ENCODE results near the gene DCAF15.

Gene DCAF15

DNA sequence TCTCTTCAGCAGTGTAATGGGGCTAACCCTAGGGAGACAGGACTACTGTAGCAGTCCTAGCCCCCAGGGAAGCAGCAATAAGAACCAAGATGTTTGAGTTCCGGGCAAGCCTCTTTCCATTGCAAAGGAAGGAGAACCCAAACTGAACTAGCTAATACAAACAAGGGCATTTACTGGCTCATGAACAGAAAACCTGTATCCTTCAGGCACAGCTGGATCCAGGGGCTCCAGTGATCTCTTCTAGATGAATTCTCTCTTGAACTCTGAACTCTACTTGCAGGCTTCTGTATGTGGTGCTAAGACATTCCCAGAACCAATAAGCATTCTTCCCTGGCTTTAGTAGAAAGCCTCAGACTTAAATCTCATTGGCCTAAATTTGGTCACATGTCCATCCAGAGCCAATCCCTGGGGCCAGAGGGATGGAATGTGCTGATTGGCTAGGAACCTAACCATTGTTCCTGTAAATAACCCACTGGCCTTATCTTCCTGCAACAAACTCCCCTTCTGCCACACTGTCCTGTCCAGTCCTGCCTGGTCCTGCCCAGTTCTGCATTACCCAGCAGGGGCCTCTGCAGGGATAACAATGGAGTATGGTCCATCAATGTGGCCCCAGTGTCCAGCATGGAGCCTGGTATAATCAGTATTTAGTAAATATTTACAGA lies 10.2 kb upstream of the DCAF15 start:
- Mint-ChIP-seq H3K27ac (no peak overlapping the region), H3K9me3 (no peaks in the 10 kb centered on the region), H3K4me1 (no peaks in the 10 kb centered on the region), H3K4me3 (no peak overlapping the region), H3K27me3 (peaks cover 7% of the 10 kb centered on the region)
- DNase-seq (no peak), ATAC-seq (no peak)

DNA sequence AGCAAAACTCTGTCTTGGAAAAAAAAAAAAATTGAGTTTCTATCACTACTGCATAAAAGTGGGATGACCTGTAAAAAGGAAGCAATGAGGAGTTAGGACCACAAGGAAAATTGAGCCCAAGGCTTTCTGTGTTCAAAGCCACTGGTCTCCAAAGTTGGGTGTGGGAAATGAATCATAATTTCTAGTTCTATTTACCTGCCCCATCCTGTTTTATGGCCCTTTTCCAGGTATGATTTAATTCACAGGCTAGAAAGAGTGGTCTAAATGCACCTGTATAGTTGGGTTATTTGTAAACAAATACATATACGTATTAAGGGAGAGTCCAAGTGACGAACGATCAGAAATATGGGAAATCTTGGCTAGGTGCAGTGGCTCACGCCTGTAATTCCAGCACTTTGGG lies 5.9 kb upstream of the DCAF15 start:
- H3K9me3 Mint-ChIP-seq: no peaks in the 10 kb centered on the region
- no peak overlapping the region for H3K4me3 Mint-ChIP-seq
- DNase-seq: no peak
- no peak for ATAC-seq
- H3K27ac Mint-ChIP-seq: no peak overlapping the region
- no peaks in the 10 kb centered on the region for H3K27me3 Mint-ChIP-seq
- peaks cover under 1% of the 10 kb centered on the region for H3K4me1 Mint-ChIP-seq

DNA sequence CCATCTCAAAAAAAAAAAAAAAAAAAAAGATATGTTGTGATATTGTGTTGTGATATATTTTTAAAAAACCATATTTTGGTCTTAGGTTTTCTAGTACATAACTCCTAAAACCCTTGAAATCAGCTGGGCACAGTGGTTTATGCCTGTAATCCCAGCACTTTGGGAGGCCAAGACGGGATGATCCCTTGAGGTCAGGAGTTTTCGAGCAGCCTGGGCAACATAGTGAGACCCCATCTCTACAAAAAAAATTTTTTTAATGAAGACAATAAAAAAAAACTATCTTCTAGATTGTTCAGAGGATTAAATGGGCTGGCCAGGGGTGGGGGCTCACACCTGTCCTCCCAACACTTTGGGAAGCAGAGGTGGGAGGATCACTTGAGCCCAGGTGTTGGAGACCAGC lies 1.3 kb upstream of the DCAF15 start:
- H3K4me3 Mint-ChIP-seq: no peak overlapping the region
- H3K9me3 Mint-ChIP-seq: no peaks in the 10 kb centered on the region
- peaks cover 27% of the 10 kb centered on the region for H3K4me1 Mint-ChIP-seq
- no peak for ATAC-seq
- no peak overlapping the region for H3K27ac Mint-ChIP-seq
- no peak for DNase-seq
- H3K27me3 Mint-ChIP-seq: no peaks in the 10 kb centered on the region

DNA sequence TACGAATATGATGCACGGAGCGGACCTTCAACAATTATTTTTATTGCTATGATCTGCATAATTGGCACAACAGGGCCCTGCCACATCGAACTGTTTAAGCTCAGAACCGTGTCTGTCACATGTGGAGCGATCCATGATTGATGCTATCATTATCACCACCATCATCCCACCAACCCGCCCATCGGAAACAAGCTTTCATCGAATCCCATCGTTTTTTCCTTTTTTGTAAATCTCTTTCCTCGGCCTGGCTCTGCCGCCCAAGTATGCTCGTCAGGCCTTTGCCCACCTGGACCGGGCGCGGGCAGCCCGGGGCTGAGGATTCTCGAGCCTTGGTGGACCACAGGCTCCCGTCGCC lies 533 bp upstream of the DCAF15 start:
- H3K4me1 Mint-ChIP-seq: peaks cover 27% of the 10 kb centered on the region
- peak overlapping the region; percentile 100 for H3K4me3 Mint-ChIP-seq
- no peaks in the 10 kb centered on the region for H3K27me3 Mint-ChIP-seq
- no peaks in the 10 kb centered on the region for H3K9me3 Mint-ChIP-seq
- peak overlapping the region; percentile 98 to 99 for H3K27ac Mint-ChIP-seq
- DNase-seq: no peak
- peak; percentile 31 for ATAC-seq

DNA sequence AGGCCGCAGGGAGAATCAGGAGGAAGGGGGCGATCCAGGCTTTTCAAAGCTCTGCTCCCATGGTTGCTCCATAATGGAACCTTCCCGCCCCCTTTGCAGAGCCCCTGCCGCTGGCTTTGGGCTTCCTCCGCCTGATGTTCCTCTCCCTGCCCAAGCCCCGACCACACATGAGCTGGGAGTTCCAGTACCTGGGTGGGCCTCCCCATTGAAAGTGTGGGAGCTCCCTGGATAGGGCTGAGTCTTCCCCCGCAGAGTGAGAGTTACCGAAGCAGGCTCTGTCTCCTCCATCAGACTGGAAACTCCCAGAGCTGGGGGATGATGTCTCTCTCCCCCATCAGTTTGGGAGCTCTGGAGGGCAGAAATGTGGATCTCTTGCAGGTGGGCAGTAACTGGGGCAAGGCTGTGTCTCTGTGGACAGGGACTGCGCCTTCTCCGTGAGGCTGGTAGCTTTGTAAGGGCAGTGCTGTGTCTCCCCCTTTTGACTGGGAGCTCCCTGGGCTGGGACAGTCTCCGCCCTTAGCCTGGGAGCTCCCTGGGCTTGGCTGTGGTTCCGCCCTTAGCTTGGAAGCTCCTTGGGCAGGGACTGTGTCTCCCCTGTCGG lies 722 bp downstream of the DCAF15 start:
- no peaks in the 10 kb centered on the region for H3K9me3 Mint-ChIP-seq
- H3K4me3 Mint-ChIP-seq: peak overlapping the region; percentile 87 to 100

DNA sequence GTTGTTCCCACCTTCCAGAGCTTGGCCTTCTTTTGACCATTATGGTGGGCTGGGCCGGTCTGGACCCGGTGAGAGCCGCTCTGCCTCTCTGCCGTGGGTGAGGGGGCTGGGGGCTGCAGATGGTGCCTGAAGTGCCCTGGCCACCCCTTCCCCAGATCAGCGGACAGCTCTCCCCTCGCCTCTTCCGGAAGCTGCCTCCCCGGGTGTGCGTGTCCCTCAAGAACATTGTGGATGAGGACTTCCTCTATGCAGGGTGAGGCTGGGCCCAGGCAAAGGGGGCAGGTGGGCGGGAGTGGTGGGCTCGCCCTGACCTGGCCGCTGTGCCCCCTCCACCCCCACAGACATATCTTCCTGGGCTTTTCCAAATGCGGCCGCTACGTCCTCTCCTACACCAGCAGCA lies 1.9 kb downstream of the DCAF15 start:
- DNase-seq (no peak), ATAC-seq (no peak)
- H3K4me3 Mint-ChIP-seq: peak overlapping the region; percentile 87 to 100
- no peak overlapping the region for H3K27ac Mint-ChIP-seq
- H3K27me3 Mint-ChIP-seq: no peaks in the 10 kb centered on the region
- peaks cover 31% of the 10 kb centered on the region for H3K4me1 Mint-ChIP-seq
- H3K9me3 Mint-ChIP-seq: no peaks in the 10 kb centered on the region

More for the DNA sequence above, 722 bp downstream of the DCAF15 start:
- peak overlapping the region; percentile 89 to 96 for H3K27ac Mint-ChIP-seq
- DNase-seq (no peak), ATAC-seq (no peak)
- no peaks in the 10 kb centered on the region for H3K27me3 Mint-ChIP-seq
- H3K4me1 Mint-ChIP-seq: peaks cover 27% of the 10 kb centered on the region

DNA sequence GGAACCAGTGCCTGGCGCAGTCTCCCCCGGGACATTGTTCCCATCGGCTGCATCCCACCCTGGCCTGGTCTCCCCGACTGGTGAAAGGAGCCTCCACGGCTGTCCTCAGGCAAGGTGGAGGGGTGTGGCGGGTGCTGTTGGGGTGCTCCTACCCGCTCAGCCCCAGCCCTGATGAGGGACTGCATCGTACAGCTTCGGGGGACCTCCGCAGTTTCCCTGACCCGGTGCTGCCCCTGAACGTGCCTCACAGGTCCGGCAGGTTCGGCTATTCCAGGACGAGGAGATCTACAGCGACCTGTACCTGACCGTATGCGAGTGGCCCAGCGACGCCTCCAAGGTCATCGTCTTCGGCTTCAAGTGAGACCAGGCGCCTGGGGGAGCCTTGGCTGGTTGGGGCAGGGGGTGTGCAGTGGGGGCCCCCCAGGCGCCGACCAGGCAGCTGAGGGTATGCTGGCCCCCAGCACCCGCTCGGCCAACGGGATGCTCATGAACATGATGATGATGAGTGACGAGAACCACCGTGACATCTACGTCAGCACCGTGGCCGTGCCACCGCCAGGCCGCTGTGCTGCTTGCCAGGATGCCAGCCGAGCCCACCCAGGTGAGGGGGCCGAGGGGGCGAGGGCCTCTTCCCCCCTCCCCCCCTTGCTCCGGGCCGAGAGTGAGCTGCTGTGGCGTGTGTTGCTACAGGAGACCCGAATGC lies 3.5 kb downstream of the DCAF15 start:
- H3K4me3 Mint-ChIP-seq: no peak overlapping the region
- no peaks in the 10 kb centered on the region for H3K9me3 Mint-ChIP-seq
- ATAC-seq (no peak), DNase-seq (no peak)
- peaks cover 39% of the 10 kb centered on the region for H3K4me1 Mint-ChIP-seq
- no peaks in the 10 kb centered on the region for H3K27me3 Mint-ChIP-seq
- no peak overlapping the region for H3K27ac Mint-ChIP-seq

DNA sequence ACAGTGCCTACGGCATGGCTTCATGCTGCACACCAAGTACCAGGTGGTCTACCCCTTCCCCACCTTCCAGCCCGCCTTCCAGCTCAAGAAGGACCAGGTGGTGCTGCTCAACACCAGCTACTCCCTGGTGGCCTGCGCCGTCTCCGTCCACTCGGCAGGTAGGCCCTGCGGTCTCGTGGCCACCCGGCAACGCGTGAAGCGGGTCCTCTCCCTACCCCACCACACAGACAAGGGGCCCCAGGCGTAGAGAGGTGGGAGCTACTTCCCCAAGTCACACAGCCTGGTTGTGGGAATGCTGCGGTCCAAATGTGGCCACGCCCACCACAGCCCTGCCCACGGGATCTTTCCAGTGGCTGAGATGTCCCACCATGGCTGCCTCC lies 4.0 kb downstream of the DCAF15 start:
- peaks cover 39% of the 10 kb centered on the region for H3K4me1 Mint-ChIP-seq
- no peak overlapping the region for H3K4me3 Mint-ChIP-seq
- no peaks in the 10 kb centered on the region for H3K9me3 Mint-ChIP-seq
- H3K27ac Mint-ChIP-seq: no peak overlapping the region
- H3K27me3 Mint-ChIP-seq: no peaks in the 10 kb centered on the region
- no peak for ATAC-seq
- DNase-seq: no peak

DNA sequence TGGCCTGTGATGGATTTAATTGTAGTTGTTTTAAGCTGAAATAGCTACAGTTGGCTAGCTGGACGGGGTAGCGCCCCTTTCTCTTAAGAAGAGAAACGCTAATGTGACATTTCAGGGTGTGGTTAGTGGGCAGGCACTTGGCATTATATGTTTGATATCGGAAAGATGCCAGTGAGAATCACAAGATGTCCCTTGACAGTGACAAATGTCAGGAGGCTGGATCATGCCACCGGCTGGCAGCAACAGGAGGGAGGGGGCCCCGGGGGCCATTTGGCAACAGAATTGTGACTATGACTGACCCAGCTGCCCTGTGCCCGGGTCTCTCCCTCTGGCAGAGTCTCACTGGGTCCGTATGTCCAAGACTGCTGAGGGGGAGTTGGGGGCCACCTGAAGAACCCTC lies 4.7 kb downstream of the DCAF15 start:
- ATAC-seq: no peak
- Mint-ChIP-seq H3K27ac (peak overlapping the region; percentile 46 to 89), H3K4me1 (peaks cover 32% of the 10 kb centered on the region), H3K27me3 (no peaks in the 10 kb centered on the region), H3K9me3 (no peaks in the 10 kb centered on the region), H3K4me3 (no peak overlapping the region)
- DNase-seq: no peak

DNA sequence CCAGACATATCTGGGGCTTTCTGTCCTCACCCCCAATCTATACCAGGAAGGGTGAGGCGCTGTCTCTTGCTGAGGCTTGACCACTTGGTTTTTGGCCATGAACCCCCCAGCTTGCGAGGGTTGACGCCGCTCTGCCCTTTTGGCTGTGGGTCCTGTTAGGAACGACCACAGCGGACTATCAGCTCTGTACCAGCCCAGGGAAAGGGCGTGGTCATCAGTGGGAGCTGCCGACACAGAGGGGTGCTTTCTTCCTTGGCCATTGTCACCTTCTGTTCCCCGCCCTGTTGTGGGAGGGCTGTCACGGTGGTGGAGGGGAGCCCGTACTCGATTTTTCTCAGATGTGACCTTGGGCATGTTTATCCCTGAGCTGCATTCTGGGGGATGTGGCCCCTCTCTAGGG lies 5.7 kb downstream of the DCAF15 start:
- H3K9me3 Mint-ChIP-seq: no peaks in the 10 kb centered on the region
- H3K4me1 Mint-ChIP-seq: peaks cover 29% of the 10 kb centered on the region
- no peak overlapping the region for H3K4me3 Mint-ChIP-seq
- no peak for DNase-seq
- no peaks in the 10 kb centered on the region for H3K27me3 Mint-ChIP-seq
- ATAC-seq: no peak
- peak overlapping the region in 1 of 2 donors; percentile 63 for H3K27ac Mint-ChIP-seq

DNA sequence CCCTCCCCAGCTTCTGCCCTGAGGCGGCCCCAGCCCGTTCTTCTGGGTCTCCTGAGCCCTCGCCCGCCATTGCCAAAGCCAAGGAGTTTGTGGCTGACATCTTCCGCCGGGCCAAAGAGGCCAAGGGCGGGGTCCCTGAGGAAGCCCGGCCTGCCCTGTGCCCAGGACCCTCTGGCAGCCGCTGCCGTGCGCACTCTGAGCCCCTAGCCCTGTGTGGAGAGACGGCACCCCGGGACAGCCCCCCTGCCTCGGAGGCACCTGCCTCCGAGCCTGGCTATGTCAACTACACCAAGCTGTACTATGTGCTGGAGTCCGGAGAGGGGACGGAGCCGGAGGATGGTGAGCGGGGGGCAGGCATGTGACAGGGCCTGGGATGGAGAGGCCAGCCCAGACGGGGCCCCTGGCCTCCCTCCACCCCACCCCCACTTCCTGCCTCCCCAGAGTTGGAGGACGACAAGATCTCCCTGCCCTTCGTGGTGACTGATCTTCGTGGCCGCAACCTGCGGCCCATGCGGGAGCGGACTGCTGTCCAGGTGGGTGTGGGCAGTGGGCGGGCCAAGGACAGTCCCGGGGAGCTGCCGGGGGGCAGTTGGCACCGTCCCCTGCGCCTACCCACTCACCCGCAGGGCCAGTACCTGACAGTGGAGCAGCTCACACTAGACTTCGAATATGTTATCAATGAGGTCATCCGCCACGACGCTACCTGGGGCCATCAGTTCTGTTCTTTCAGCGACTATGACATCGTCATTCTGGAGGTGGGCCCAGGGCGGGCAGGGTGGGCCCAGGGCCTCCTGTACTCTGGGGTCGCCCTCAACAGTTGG lies 7.0 kb downstream of the DCAF15 start:
- Mint-ChIP-seq H3K4me1 (peaks cover 16% of the 10 kb centered on the region), H3K27ac (peak overlapping the region in 1 of 2 donors; percentile 48), H3K4me3 (no peak overlapping the region), H3K27me3 (no peaks in the 10 kb centered on the region), H3K9me3 (no peaks in the 10 kb centered on the region)
- ATAC-seq (no peak), DNase-seq (no peak)

DNA sequence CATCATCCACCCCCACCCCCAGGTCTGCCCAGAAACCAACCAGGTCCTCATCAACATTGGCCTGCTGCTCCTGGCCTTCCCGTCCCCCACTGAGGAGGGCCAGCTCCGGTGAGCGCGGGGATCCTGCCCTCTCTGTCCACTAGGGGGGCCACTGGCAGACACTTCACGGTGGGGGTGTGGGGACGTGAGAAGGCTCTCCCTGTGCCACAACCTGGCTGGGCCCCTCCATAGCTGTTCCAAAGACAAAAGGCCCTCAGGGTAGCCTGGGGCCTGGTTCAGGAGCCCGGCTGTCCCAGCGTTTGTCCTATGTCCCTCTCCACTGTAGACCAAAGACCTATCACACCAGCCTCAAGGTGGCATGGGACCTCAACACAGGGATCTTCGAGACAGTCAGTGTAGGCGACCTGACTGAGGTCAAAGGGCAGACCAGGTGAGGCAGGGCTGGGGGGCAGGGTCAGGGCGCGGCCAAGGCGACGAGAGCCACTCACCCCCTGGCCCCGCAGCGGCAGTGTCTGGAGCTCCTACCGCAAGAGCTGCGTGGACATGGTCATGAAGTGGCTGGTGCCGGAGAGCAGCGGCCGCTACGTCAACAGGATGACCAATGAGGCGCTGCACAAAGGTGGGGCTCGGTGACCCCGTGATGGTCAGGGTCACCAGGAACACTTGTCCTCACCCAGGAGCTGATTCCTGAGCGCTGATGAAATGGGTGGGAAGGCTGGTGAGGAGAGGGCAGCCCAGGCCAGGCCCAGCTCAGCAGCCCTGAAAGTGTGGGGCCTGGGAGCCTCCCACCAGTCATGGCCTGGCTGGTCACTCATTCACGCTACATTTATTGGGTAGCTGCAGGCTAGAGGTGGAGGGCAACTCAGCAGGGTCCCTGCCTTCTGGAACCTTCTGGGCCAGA lies 7.9 kb downstream of the DCAF15 start:
- Mint-ChIP-seq H3K27me3 (no peaks in the 10 kb centered on the region), H3K4me3 (no peak overlapping the region), H3K27ac (peak overlapping the region in 1 of 2 donors; percentile 48), H3K4me1 (peaks cover 13% of the 10 kb centered on the region), H3K9me3 (no peaks in the 10 kb centered on the region)
- no peak for DNase-seq
- peak; percentile 46 for ATAC-seq

DNA sequence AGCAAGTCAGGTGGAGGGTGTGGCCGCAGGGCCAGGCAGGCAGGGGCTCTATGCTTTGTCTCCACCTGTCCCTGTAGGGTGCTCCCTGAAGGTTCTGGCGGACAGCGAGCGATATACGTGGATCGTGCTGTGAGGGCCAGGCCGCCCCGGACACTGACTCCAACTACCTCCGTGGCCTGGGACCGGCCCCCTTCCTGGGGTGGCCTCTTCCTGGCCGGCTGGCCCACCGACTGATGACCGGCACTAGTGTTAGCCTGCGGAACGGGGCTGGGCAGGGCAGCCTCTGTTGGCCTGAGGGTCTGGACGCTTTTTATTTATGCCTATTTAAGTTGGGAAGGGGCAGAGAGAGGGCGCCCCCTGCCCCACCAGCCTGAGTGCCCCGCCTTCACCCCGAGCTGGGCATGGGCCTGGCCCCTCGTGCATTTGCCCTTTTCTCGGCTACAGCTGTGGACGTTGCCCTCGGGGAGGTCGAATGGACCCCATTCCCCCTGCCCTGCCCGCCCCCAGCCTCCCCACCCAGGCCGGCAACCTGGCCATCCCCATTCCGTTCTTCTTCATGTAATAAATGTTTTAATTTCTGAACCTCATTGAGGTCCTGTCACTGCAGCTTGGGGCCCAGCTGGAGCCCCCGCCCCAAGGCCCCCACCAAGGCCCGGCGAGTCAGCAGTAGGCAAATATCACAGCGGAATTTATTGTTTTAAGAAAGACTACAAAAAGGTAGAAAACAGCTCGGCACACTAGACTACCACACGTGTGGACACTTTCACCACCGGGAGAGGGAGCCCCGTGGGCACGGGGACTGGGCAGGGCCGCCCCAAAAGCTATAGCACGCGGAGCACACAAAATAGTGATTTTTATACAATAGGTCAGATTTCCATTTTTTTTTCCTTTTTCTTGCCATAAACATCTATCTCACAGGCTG lies 8.8 kb downstream of the DCAF15 start:
- H3K27me3 Mint-ChIP-seq: no peaks in the 10 kb centered on the region
- H3K27ac Mint-ChIP-seq: peak overlapping the region in 1 of 2 donors; percentile 71

More for the DNA sequence above, 8.8 kb downstream of the DCAF15 start:
- no peak for DNase-seq
- ATAC-seq: no peak
- no peak overlapping the region for H3K4me3 Mint-ChIP-seq
- peaks cover 13% of the 10 kb centered on the region for H3K4me1 Mint-ChIP-seq
- no peaks in the 10 kb centered on the region for H3K9me3 Mint-ChIP-seq

Data from stimulated activated naive CD8-positive, alpha-beta T cell treated with anti-CD3 and anti-CD28 coated beads, Interleukin-15, amount 100 ng/mL, for 72 hours (primary cell).